ENCODE results near the gene EPN2. TPM values are rescaled to one million over a fixed set of nuclear protein-coding genes. Genes with fewer than 3 reads are reported as not detected.

EPN2 gene
- total RNA-seq, 3 donors from 2014 or later (not counting 1 experiment from before 2014, with no cell fraction given), result 2.0 to 13.8 (median 4.9) TPM

GRCh38 chr17:19368229-19368628 lies 131.1 kb downstream of the EPN2 start:
- H3K9me3 ChIP-seq (ENCODE audit: control insufficient read depth, insufficient read depth, low read length), result no peaks in the 10 kb centered on the region
- DNase-seq, result no peak
- TF ChIP-seq CTCF (IDR thresholded peaks at IDR 0.05), result no peak
- no peaks in the 10 kb centered on the region for H3K36me3 Mint-ChIP-seq
- H3K4me3 ChIP-seq (ENCODE audit: low read length), result no peak overlapping the region
- peak overlapping the region; percentile 91 to 95 for H3K27ac Mint-ChIP-seq
- H3K4me1 ChIP-seq (ENCODE audit: control insufficient read depth, insufficient read depth, low read length), result peaks cover 58% of the 10 kb centered on the region
- H3K27me3 ChIP-seq (ENCODE audit: control insufficient read depth, insufficient read depth, low read length), result no peaks in the 10 kb centered on the region
- no peaks in the 10 kb centered on the region for H3K9me3 Mint-ChIP-seq
- intact Hi-C loops (cut with micrococcal nuclease), result loop anchor here (10.0 kb wide), 1 partner anchor 277 kb away; the partner anchor contains the start of gene ALDH3A2
- no peak overlapping the region for H3K27ac ChIP-seq (ENCODE audit: low read length)
- 95% methylated on average over 4 of the region's 4 CpGs for WGBS (ENCODE audit: insufficient coverage)
- H3K36me3 ChIP-seq (ENCODE audit: control insufficient read depth, insufficient read depth, low read length), result no peaks in the 10 kb centered on the region
- no peak for ATAC-seq
- peaks cover 55 to 67% of the 10 kb centered on the region in 2 donors for H3K4me1 Mint-ChIP-seq
- peak overlapping the region; percentile 4 for H3K4me3 Mint-ChIP-seq
- no peaks in the 10 kb centered on the region for H3K27me3 Mint-ChIP-seq (ENCODE audit: low read depth in 2 of 2)

GRCh38 chr17:19369107-19369778 lies 132.1 kb downstream of the EPN2 start:
- H3K36me3 Mint-ChIP-seq, result no peaks in the 10 kb centered on the region
- H3K4me3 ChIP-seq (ENCODE audit: low read length), result no peak overlapping the region
- H3K27ac Mint-ChIP-seq, result peak overlapping the region; percentile 91 to 95
- no peaks in the 10 kb centered on the region for H3K36me3 ChIP-seq (ENCODE audit: control insufficient read depth, insufficient read depth, low read length)
- H3K9me3 Mint-ChIP-seq, result no peaks in the 10 kb centered on the region
- no peaks in the 10 kb centered on the region for H3K9me3 ChIP-seq (ENCODE audit: control insufficient read depth, insufficient read depth, low read length)
- ATAC-seq (no peak), DNase-seq (no peak)
- peak overlapping the region; percentile 80 for H3K27ac ChIP-seq (ENCODE audit: low read length)
- 82% methylated on average over 16 of the region's 16 CpGs for WGBS (ENCODE audit: insufficient coverage)
- peaks cover 52 to 68% of the 10 kb centered on the region in 2 donors for H3K4me1 Mint-ChIP-seq
- peaks cover 58% of the 10 kb centered on the region for H3K4me1 ChIP-seq (ENCODE audit: control insufficient read depth, insufficient read depth, low read length)
- no peak for TF ChIP-seq CTCF (IDR thresholded peaks at IDR 0.05)
- H3K4me3 Mint-ChIP-seq, result peak overlapping the region; percentile 91
- no peaks in the 10 kb centered on the region for H3K27me3 ChIP-seq (ENCODE audit: control insufficient read depth, insufficient read depth, low read length)
- intact Hi-C loops (cut with micrococcal nuclease), result loop anchor here (10.0 kb wide), 1 partner anchor 276 kb away; the partner anchor contains the start of gene ALDH3A2
- no peaks in the 10 kb centered on the region for H3K27me3 Mint-ChIP-seq (ENCODE audit: low read depth in 2 of 2)

DNA sequence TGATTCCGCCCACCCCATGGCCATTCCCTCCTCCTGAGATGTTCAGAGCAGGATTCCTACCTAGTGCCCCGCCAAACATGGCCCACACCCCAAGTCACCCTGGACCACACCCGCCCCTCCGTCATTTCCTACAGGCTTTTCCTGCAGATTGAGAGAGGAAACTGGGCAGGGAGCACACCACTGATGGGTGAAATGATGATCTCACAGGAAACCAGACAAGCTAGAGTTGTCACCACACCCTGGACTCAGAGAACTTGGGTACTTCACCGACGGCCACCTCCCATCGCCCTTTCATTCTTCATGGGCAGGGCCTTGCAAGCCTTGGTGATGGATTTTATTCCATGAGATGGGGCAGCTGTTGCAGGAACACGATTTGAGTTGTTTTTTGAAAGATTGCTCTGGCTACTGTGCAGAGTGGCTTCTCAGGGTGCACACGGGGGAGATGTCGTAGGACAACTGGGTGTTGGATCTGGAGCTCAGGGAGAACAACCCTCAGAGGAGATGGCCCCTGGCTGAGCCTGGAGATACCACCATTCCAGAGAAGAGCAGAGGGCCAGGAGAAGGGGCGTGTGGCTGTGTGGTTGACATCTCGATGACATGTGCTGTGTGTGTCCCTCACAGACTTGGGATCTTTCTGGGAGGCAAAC lies 132.8 kb downstream of the EPN2 start:
- peaks cover 57 to 72% of the 10 kb centered on the region in 2 donors for H3K4me1 Mint-ChIP-seq
- peak overlapping the region; percentile 91 to 95 for H3K27ac Mint-ChIP-seq
- ATAC-seq, result peak; percentile 81 to 85 (median 82)

More for the DNA sequence above, 132.8 kb downstream of the EPN2 start:
- no peak for TF ChIP-seq CTCF (IDR thresholded peaks at IDR 0.05)
- Histone ChIP-seq H3K27ac (ENCODE audit: low read length) (peak overlapping the region; percentile 80), H3K4me1 (ENCODE audit: control insufficient read depth, insufficient read depth, low read length) (peaks cover 58% of the 10 kb centered on the region), H3K36me3 (ENCODE audit: control insufficient read depth, insufficient read depth, low read length) (no peaks in the 10 kb centered on the region), H3K27me3 (ENCODE audit: control insufficient read depth, insufficient read depth, low read length) (no peaks in the 10 kb centered on the region), H3K9me3 (ENCODE audit: control insufficient read depth, insufficient read depth, low read length) (no peaks in the 10 kb centered on the region), H3K4me3 (ENCODE audit: low read length) (no peak overlapping the region)
- H3K36me3 Mint-ChIP-seq, result no peaks in the 10 kb centered on the region
- H3K9me3 Mint-ChIP-seq, result no peaks in the 10 kb centered on the region
- H3K4me3 Mint-ChIP-seq, result peak overlapping the region; percentile 91
- H3K27me3 Mint-ChIP-seq (ENCODE audit: low read depth in 2 of 2), result no peaks in the 10 kb centered on the region
- DNase-seq, result peak; percentile 35 to 69
- 29% methylated on average over 12 of the region's 12 CpGs for WGBS (ENCODE audit: insufficient coverage)
- intact Hi-C loops (cut with micrococcal nuclease), result loop anchor here (5.0 to 10.0 kb wide), 2 partner anchors 137 to 275 kb away; partner anchors contain the start of gene ALDH3A2

All from natural killer cell (primary cell).